ENCODE measurements around the gene CPEB3. TPM values are rescaled to one million over a fixed set of nuclear protein-coding genes. Genes with fewer than 3 reads are reported as not detected.

The CPEB3 gene
- total RNA-seq, 1 experiment from 2014 or later: 2.4 TPM

DNA sequence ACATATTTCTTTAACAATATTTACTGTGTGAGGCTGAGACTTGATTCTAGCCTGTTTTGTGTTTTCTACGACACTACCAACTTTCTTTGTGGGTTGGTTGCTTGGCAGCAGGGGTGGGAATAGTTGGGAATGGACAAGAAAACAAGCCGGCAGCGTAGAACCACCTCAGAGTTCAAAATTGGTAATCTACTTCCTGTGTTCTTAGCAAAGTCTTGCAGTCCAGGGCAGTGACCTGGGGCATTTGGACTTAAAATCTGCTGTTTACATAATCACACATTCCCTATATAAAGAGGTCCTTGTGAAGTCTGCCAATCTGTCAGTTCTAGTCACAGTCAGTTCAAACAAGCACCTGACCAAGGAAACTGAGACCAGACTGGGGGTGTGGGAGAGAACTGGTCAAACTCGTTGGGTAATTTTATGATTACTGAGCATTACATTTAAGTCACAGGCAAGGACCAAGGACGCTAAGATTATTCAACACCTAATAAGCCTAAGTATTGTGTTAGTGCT is 167.9 kb downstream of the CPEB3 start:
- no peak; the same call in 1 of the 2 replicates for ATAC-seq
- ChIA-PET POLR2A (no interaction called here), CTCF (interaction anchor here (1.0 kb wide), 1 partner anchor 35 kb away, joined by 4 read pairs; no protein-coding TSS in a partner anchor)
- intact Hi-C loops (cut with micrococcal nuclease; ENCODE audit: unreplicated experiment) (no loop called here), in situ Hi-C loops (cut with HindIII; ENCODE audit: low pct_unique_long_range_greater_than_20kb, low sequenced_read_pairs) (no loop called here)
- Histone ChIP-seq H3K27me3 (ENCODE audit: control insufficient read depth, insufficient read depth, low read length) (no peaks in the 10 kb centered on the region), H3K36me3 (ENCODE audit: control insufficient read depth, insufficient read depth, low read length) (no peaks in the 10 kb centered on the region), H3K9me3 (ENCODE audit: control insufficient read depth, insufficient read depth, low read depth, low read length) (no peaks in the 10 kb centered on the region), H3K4me3 (ENCODE audit: low read depth in 2 of 2, low read length in 2 of 2) (no peak overlapping the region), H3K27ac (ENCODE audit: low read length) (peak overlapping the region; percentile 8; the same call in 1 of the 2 replicates), H3K4me1 (ENCODE audit: control insufficient read depth, insufficient read depth, low read length) (peaks cover 16% of the 10 kb centered on the region)
- TF ChIP-seq TCF7L2 (IDR thresholded peaks at IDR 0.05; ENCODE audit: low read depth, low read length) (no peak), POLR2AphosphoS5 (IDR thresholded peaks at IDR 0.05; ENCODE audit: low read depth, low read length) (no peak), SIN3A (IDR thresholded peaks at IDR 0.05; ENCODE audit: borderline replicate concordance, insufficient read depth, low read depth, low read length) (no peak)
- TF ChIP-seq, protein P1, sequence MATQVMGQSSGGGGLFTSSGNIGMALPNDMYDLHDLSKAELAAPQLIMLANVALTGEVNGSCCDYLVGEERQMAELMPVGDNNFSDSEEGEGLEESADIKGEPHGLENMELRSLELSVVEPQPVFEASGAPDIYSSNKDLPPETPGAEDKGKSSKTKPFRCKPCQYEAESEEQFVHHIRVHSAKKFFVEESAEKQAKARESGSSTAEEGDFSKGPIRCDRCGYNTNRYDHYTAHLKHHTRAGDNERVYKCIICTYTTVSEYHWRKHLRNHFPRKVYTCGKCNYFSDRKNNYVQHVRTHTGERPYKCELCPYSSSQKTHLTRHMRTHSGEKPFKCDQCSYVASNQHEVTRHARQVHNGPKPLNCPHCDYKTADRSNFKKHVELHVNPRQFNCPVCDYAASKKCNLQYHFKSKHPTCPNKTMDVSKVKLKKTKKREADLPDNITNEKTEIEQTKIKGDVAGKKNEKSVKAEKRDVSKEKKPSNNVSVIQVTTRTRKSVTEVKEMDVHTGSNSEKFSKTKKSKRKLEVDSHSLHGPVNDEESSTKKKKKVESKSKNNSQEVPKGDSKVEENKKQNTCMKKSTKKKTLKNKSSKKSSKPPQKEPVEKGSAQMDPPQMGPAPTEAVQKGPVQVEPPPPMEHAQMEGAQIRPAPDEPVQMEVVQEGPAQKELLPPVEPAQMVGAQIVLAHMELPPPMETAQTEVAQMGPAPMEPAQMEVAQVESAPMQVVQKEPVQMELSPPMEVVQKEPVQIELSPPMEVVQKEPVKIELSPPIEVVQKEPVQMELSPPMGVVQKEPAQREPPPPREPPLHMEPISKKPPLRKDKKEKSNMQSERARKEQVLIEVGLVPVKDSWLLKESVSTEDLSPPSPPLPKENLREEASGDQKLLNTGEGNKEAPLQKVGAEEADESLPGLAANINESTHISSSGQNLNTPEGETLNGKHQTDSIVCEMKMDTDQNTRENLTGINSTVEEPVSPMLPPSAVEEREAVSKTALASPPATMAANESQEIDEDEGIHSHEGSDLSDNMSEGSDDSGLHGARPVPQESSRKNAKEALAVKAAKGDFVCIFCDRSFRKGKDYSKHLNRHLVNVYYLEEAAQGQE (IDR thresholded peaks at IDR 0.05; ENCODE audit: insufficient read depth in 1 of 2, low read depth in 2 of 2, low read length in 1 of 2): no peak
- TF ChIP-seq, protein P2, sequence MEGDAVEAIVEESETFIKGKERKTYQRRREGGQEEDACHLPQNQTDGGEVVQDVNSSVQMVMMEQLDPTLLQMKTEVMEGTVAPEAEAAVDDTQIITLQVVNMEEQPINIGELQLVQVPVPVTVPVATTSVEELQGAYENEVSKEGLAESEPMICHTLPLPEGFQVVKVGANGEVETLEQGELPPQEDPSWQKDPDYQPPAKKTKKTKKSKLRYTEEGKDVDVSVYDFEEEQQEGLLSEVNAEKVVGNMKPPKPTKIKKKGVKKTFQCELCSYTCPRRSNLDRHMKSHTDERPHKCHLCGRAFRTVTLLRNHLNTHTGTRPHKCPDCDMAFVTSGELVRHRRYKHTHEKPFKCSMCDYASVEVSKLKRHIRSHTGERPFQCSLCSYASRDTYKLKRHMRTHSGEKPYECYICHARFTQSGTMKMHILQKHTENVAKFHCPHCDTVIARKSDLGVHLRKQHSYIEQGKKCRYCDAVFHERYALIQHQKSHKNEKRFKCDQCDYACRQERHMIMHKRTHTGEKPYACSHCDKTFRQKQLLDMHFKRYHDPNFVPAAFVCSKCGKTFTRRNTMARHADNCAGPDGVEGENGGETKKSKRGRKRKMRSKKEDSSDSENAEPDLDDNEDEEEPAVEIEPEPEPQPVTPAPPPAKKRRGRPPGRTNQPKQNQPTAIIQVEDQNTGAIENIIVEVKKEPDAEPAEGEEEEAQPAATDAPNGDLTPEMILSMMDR (IDR thresholded peaks at IDR 0.05): no peak
- BruUV-seq (replicated peaks): no TSS peak
- no peak for DNase-seq (ENCODE audit: low read depth, low spot score)

DNA sequence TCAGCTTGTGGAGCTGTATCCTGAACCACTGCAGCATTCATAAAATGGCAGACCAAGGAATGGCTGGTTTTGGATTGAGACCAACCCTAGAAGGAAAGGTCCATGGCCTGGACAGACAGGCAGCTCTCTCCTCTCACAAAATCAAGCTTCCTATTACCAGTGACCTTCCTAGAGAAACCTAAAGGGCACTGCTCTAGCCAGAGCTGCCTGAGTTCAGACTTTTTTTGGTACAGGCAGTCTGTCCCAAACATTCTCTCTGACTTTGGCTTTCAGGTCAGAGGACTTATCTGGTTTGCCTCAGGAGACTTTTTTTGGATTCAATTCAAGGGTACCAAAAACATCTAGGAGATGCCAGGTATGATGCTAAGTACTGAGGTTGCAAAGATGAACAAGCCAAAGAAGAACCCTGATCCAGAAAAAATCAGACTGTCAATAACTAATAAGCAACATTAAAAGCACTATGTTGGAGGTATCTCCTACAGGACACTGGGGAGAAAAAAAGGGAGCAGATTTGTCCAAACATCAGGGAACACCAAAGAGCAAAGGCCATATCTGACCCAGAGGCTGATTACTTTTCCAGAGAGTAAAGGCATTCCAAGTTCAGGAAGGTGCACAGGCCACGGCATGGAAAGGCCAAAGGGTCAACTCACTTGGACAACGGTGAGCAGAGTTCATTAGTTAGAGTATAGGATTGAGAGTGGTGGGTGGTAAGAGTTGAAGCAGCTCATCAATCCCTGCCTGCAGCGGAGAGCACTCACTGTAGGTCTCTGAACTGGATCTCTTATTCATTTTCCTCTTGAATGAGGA is 169.0 kb downstream of the CPEB3 start:
- ChIA-PET POLR2A (no interaction called here), CTCF (no interaction called here)
- Histone ChIP-seq H3K27me3 (ENCODE audit: control insufficient read depth, insufficient read depth, low read length) (no peaks in the 10 kb centered on the region), H3K27ac (ENCODE audit: low read length) (no peak overlapping the region), H3K9me3 (ENCODE audit: control insufficient read depth, insufficient read depth, low read depth, low read length) (no peaks in the 10 kb centered on the region), H3K36me3 (ENCODE audit: control insufficient read depth, insufficient read depth, low read length) (no peaks in the 10 kb centered on the region), H3K4me3 (ENCODE audit: low read depth in 2 of 2, low read length in 2 of 2) (no peak overlapping the region), H3K4me1 (ENCODE audit: control insufficient read depth, insufficient read depth, low read length) (peaks cover 16% of the 10 kb centered on the region)
- TF ChIP-seq, protein P1 (IDR thresholded peaks at IDR 0.05; ENCODE audit: insufficient read depth in 1 of 2, low read depth in 2 of 2, low read length in 1 of 2): no peak
- no peak for TF ChIP-seq POLR2AphosphoS5 (IDR thresholded peaks at IDR 0.05; ENCODE audit: low read depth, low read length)
- TF ChIP-seq TCF7L2 (IDR thresholded peaks at IDR 0.05; ENCODE audit: low read depth, low read length): no peak
- TF ChIP-seq SIN3A (IDR thresholded peaks at IDR 0.05; ENCODE audit: borderline replicate concordance, insufficient read depth, low read depth, low read length): no peak
- TF ChIP-seq, protein P2 (IDR thresholded peaks at IDR 0.05): no peak
- intact Hi-C loops (cut with micrococcal nuclease; ENCODE audit: unreplicated experiment): no loop called here
- BruUV-seq (replicated peaks): no TSS peak
- in situ Hi-C loops (cut with HindIII; ENCODE audit: low pct_unique_long_range_greater_than_20kb, low sequenced_read_pairs): no loop called here
- ATAC-seq (no peak), DNase-seq (ENCODE audit: low read depth, low spot score) (no peak)
